Activated CD8-positive, alpha-beta T cell treated with anti-CD3 and anti-CD28 coated beads, Interleukin-2, amount 10 ng/mL, durations not matched to agents 7 days and 5 days (primary cell): ENCODE data around the gene ACTL10. TPM values are rescaled to one million over a fixed set of nuclear protein-coding genes. Genes with fewer than 3 reads are reported as not detected.

ENCODE experiments used
- ATAC-seq: fragments of 150-1000 bp; cut with Tn5 transposase; one replicate; pipeline ENCODE4 v1.10.0; 2021; ENCODE audit warnings: moderate library complexity
- CTCF ChIA-PET: fragments of 350-600 bp; sonication (Branson Sonifier 250); formaldehyde crosslinking; loops from one replicate; lab custom pipeline; 2021; ENCODE audit warnings: antibody characterized with exemption; lab: Charles Lee
- POLR2A ChIA-PET: fragments of 350-600 bp; sonication (Branson Sonifier 250); formaldehyde crosslinking; loops from one replicate; lab custom pipeline; 2021; ENCODE audit warnings: antibody characterized with exemption; lab: Charles Lee
- DNase-seq: peaks from one replicate; pipeline ENCODE4 v3.0.0-alpha.2; 2020
- H3K27ac Mint-ChIP-seq: one replicate; pipeline ENCODE4 v1.8.0; 2021; ENCODE audit warnings: mild to moderate bottlenecking, mixed read lengths
- H3K27me3 Mint-ChIP-seq: one replicate; pipeline ENCODE4 v1.8.0; 2021; ENCODE audit warnings: low read depth, mixed read lengths
- H3K36me3 Mint-ChIP-seq: one replicate; pipeline ENCODE4 v1.8.0; 2021; ENCODE audit warnings: low read depth, mixed read lengths
- H3K4me1 Mint-ChIP-seq: one replicate; pipeline ENCODE4 v1.8.0; 2021; ENCODE audit warnings: low read depth, mixed read lengths
- H3K4me3 Mint-ChIP-seq: one replicate; pipeline ENCODE4 v1.8.0; 2021; ENCODE audit warnings: mild to moderate bottlenecking, mixed read lengths
- H3K9me3 Mint-ChIP-seq: one replicate; pipeline ENCODE4 v1.8.0; 2022; ENCODE audit warnings: mixed read lengths; ENCODE audit not compliant: insufficient read depth
- total RNA-seq, 2 experiments: library from RNA; stranded (reverse); gene quantifications; one replicate each; pipeline ENCODE4 v1.2.3, GENCODE V29; 2021

ACTL10 gene
- total RNA-seq, 2 experiments from 2014 or later, result 2.9 to 3.2 TPM

GRCh38 chr20:33701629-33702450, 35.1 kb downstream of the ACTL10 start:
- H3K9me3 Mint-ChIP-seq, result no peaks in the 10 kb centered on the region
- no peak overlapping the region for H3K27ac Mint-ChIP-seq
- H3K4me3 Mint-ChIP-seq, result no peak overlapping the region
- ChIA-PET POLR2A (no interaction called here), CTCF (no interaction called here)
- H3K4me1 Mint-ChIP-seq, result no peaks in the 10 kb centered on the region
- DNase-seq (no peak), ATAC-seq (no peak)
- peaks cover 13% of the 10 kb centered on the region for H3K36me3 Mint-ChIP-seq
- H3K27me3 Mint-ChIP-seq, result no peaks in the 10 kb centered on the region

- DNase-seq (no peak), ATAC-seq (no peak)
- ChIA-PET POLR2A (interaction anchor here (0.9 kb wide), 1 partner anchor 30 kb away, joined by 3 read pairs; no protein-coding TSS in a partner anchor), CTCF (no interaction called here)
- Mint-ChIP-seq H3K36me3 (peaks cover 20% of the 10 kb centered on the region), H3K4me1 (no peaks in the 10 kb centered on the region), H3K27ac (no peak overlapping the region), H3K27me3 (no peaks in the 10 kb centered on the region), H3K4me3 (no peak overlapping the region), H3K9me3 (no peaks in the 10 kb centered on the region)
These were observed 36.1 kb downstream of the ACTL10 start for GRCh38 chr20:33702861-33703260.

- no peak overlapping the region for H3K27ac Mint-ChIP-seq
- CTCF ChIA-PET, result no interaction called here
- POLR2A ChIA-PET, result interaction anchor here (0.9 kb wide), 1 partner anchor 29 kb away, joined by 3 read pairs; no protein-coding TSS in a partner anchor
- ATAC-seq (no peak), DNase-seq (no peak)
- no peak overlapping the region for H3K4me3 Mint-ChIP-seq
- H3K9me3 Mint-ChIP-seq, result no peaks in the 10 kb centered on the region
- H3K4me1 Mint-ChIP-seq, result no peaks in the 10 kb centered on the region
- no peaks in the 10 kb centered on the region for H3K27me3 Mint-ChIP-seq
- peaks cover 20% of the 10 kb centered on the region for H3K36me3 Mint-ChIP-seq
These were observed 36.9 kb downstream of the ACTL10 start for GRCh38 chr20:33703498-33704137.

- no peak overlapping the region for H3K27ac Mint-ChIP-seq
- no peak for DNase-seq
- CTCF ChIA-PET, result no interaction called here
- POLR2A ChIA-PET, result interaction anchor here (0.7 kb wide), 1 partner anchor 13 kb away, joined by 3 read pairs; no protein-coding TSS in a partner anchor
- no peaks in the 10 kb centered on the region for H3K9me3 Mint-ChIP-seq
- ATAC-seq, result no peak
- H3K4me1 Mint-ChIP-seq, result peaks cover 3% of the 10 kb centered on the region
- H3K36me3 Mint-ChIP-seq, result peaks cover 23% of the 10 kb centered on the region
- H3K27me3 Mint-ChIP-seq, result no peaks in the 10 kb centered on the region
- no peak overlapping the region for H3K4me3 Mint-ChIP-seq
These were observed 37.6 kb downstream of the ACTL10 start for GRCh38 chr20:33704197-33704924.

- CTCF ChIA-PET, result no interaction called here
- no peaks in the 10 kb centered on the region for H3K9me3 Mint-ChIP-seq
- no peak overlapping the region for H3K27ac Mint-ChIP-seq
- no peak overlapping the region for H3K4me3 Mint-ChIP-seq
- peaks cover 17% of the 10 kb centered on the region for H3K4me1 Mint-ChIP-seq
- no peak for ATAC-seq
- no peak for DNase-seq
- POLR2A ChIA-PET, result no interaction called here
- no peaks in the 10 kb centered on the region for H3K27me3 Mint-ChIP-seq
- H3K36me3 Mint-ChIP-seq, result peaks cover 38% of the 10 kb centered on the region
These were observed 40.9 kb downstream of the ACTL10 start for GRCh38 chr20:33707668-33708067.

GRCh38 chr20:33709398-33709797, 42.7 kb downstream of the ACTL10 start:
- H3K36me3 Mint-ChIP-seq, result peaks cover 44% of the 10 kb centered on the region
- H3K4me1 Mint-ChIP-seq, result peaks cover 17% of the 10 kb centered on the region
- H3K27ac Mint-ChIP-seq, result peak overlapping the region; percentile 57
- no peaks in the 10 kb centered on the region for H3K9me3 Mint-ChIP-seq
- no peaks in the 10 kb centered on the region for H3K27me3 Mint-ChIP-seq
- CTCF ChIA-PET, result no interaction called here
- DNase-seq (no peak), ATAC-seq (no peak)
- POLR2A ChIA-PET, result no interaction called here
- no peak overlapping the region for H3K4me3 Mint-ChIP-seq

GRCh38 chr20:33709905-33710541, 43.3 kb downstream of the ACTL10 start:
- Mint-ChIP-seq H3K4me3 (no peak overlapping the region), H3K36me3 (peaks cover 44% of the 10 kb centered on the region), H3K9me3 (no peaks in the 10 kb centered on the region), H3K4me1 (peaks cover 17% of the 10 kb centered on the region), H3K27me3 (no peaks in the 10 kb centered on the region), H3K27ac (no peak overlapping the region)
- ChIA-PET CTCF (no interaction called here), POLR2A (interaction anchor here (1.0 kb wide), 1 partner anchor 457 kb away, joined by 3 read pairs; no protein-coding TSS in a partner anchor)
- no peak for ATAC-seq
- no peak for DNase-seq

GRCh38 chr20:33710681-33711445, 44.1 kb downstream of the ACTL10 start:
- ATAC-seq (no peak), DNase-seq (no peak)
- no peaks in the 10 kb centered on the region for H3K27me3 Mint-ChIP-seq
- H3K4me3 Mint-ChIP-seq, result no peak overlapping the region
- no peak overlapping the region for H3K27ac Mint-ChIP-seq
- H3K4me1 Mint-ChIP-seq, result peaks cover 17% of the 10 kb centered on the region
- POLR2A ChIA-PET, result interaction anchor here (1.0 kb wide), 1 partner anchor 456 kb away, joined by 3 read pairs; no protein-coding TSS in a partner anchor
- peaks cover 42% of the 10 kb centered on the region for H3K36me3 Mint-ChIP-seq
- H3K9me3 Mint-ChIP-seq, result no peaks in the 10 kb centered on the region
- CTCF ChIA-PET, result no interaction called here

DNA sequence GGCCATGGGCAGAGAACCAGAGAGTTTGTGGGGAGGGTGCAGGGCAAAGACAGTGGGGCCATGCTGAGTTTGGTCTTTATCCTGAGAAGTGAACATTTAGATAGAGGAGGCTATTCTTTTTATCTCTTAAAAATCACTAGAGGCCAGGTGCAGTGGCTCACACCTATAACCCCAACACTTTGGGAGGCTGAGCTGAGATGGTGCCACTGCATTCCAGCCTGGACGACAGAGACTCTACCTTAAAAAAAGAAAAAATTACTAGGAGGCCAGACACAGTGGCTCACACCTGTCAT, 44.6 kb downstream of the ACTL10 start:
- DNase-seq (no peak), ATAC-seq (no peak)
- peaks cover 42% of the 10 kb centered on the region for H3K36me3 Mint-ChIP-seq
- no peaks in the 10 kb centered on the region for H3K27me3 Mint-ChIP-seq
- peaks cover 17% of the 10 kb centered on the region for H3K4me1 Mint-ChIP-seq
- H3K27ac Mint-ChIP-seq, result no peak overlapping the region
- POLR2A ChIA-PET, result interaction anchor here (1.0 kb wide), 1 partner anchor 456 kb away, joined by 3 read pairs; no protein-coding TSS in a partner anchor
- no peaks in the 10 kb centered on the region for H3K9me3 Mint-ChIP-seq
- CTCF ChIA-PET, result no interaction called here
- H3K4me3 Mint-ChIP-seq, result no peak overlapping the region

- no peaks in the 10 kb centered on the region for H3K9me3 Mint-ChIP-seq
- no peak overlapping the region for H3K4me3 Mint-ChIP-seq
- no peak for ATAC-seq
- H3K36me3 Mint-ChIP-seq, result peaks cover 35% of the 10 kb centered on the region
- H3K27me3 Mint-ChIP-seq, result no peaks in the 10 kb centered on the region
- CTCF ChIA-PET, result no interaction called here
- POLR2A ChIA-PET, result no interaction called here
- peaks cover 27% of the 10 kb centered on the region for H3K4me1 Mint-ChIP-seq
- DNase-seq, result no peak
- H3K27ac Mint-ChIP-seq, result no peak overlapping the region
These were observed 47.2 kb downstream of the ACTL10 start for GRCh38 chr20:33713865-33714367.

- ChIA-PET CTCF (no interaction called here), POLR2A (interaction anchor here (1.0 kb wide), 1 partner anchor 15 kb away, joined by 4 read pairs; the partner anchor contains the start of gene ZNF341)
- ATAC-seq, result no peak
- Mint-ChIP-seq H3K4me1 (peaks cover 25% of the 10 kb centered on the region), H3K36me3 (peaks cover 17% of the 10 kb centered on the region), H3K9me3 (no peaks in the 10 kb centered on the region), H3K27me3 (no peaks in the 10 kb centered on the region), H3K27ac (no peak overlapping the region), H3K4me3 (no peak overlapping the region)
- no peak for DNase-seq
These were observed 49.8 kb downstream of the ACTL10 start for GRCh38 chr20:33716498-33716897.
